ENCODE data around the gene MBNL1.

Gene MBNL1

DNA sequence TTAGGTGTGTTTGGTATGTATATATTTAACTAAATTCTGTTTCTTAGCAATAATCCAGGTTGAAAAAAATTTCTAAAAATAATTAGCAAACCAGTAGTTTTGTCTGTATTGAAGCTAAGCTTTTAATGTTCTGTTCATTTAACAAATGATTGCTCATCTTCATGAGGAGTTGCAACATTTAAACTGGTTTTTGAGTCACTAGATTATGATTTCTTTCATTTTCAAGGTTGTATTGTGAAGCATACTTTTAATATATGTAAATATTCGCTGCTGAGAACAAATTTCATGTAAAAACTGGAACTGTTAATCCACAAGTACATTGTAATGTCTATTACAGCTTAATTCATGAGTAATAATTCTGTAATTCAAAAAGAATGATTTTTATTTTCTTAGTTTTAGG lies 192.7 kb downstream of the MBNL1 start:
- Histone ChIP-seq H3K4me3 (ENCODE audit: low read depth, low read length) (no peak overlapping the region), H3K9me3 (ENCODE audit: severe bottlenecking) (no peaks in the 10 kb centered on the region), H3K27me3 (ENCODE audit: insufficient read depth, low read depth, severe bottlenecking) (no peaks in the 10 kb centered on the region), H3K36me3 (no peaks in the 10 kb centered on the region), H3K27ac (no peak overlapping the region)
- DNase-seq = no peak
- no peak for TF ChIP-seq CTCF (IDR thresholded peaks at IDR 0.05; ENCODE audit: low read depth, low read length)

DNA sequence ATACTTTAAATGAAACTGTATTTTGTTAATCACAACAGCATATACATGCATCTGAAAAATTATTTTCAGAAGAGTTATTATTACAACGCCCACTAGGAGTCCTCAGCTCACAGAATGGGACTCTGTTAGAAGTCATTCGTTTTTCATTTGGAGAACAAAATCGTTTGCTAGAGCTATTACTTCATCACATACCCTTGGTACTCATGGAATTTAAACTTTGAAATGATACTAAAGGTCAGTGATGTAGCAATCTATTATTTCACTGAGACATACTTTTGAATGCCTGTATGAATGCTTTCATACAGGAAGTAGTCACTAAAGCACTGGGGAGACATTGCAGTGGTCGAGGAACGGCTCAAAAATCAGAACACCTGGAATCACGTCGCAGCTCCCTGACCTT lies 198.1 kb downstream of the MBNL1 start:
- no peak overlapping the region for H3K4me3 ChIP-seq (ENCODE audit: low read depth, low read length)
- no peaks in the 10 kb centered on the region for H3K27me3 ChIP-seq (ENCODE audit: insufficient read depth, low read depth, severe bottlenecking)
- DNase-seq = no peak
- H3K9me3 ChIP-seq (ENCODE audit: severe bottlenecking) = no peaks in the 10 kb centered on the region
- H3K27ac ChIP-seq = no peak overlapping the region
- H3K36me3 ChIP-seq = no peaks in the 10 kb centered on the region
- peak; percentile 27; the same call in 1 of the 2 replicates for TF ChIP-seq CTCF (IDR thresholded peaks at IDR 0.05; ENCODE audit: low read depth, low read length)

- H3K9me3 ChIP-seq (ENCODE audit: severe bottlenecking) = no peaks in the 10 kb centered on the region
- no peak overlapping the region for H3K27ac ChIP-seq
- H3K4me3 ChIP-seq (ENCODE audit: low read depth, low read length) = no peak overlapping the region
- no peak for DNase-seq
- no peak for TF ChIP-seq CTCF (IDR thresholded peaks at IDR 0.05; ENCODE audit: low read depth, low read length)
- H3K36me3 ChIP-seq = no peaks in the 10 kb centered on the region
- no peaks in the 10 kb centered on the region for H3K27me3 ChIP-seq (ENCODE audit: insufficient read depth, low read depth, severe bottlenecking)
These were observed 200.7 kb downstream of the MBNL1 start for GRCh38 chr3:152469248-152470025.

GRCh38 chr3:152470095-152470494 lies 201.4 kb downstream of the MBNL1 start:
- Histone ChIP-seq H3K27me3 (ENCODE audit: insufficient read depth, low read depth, severe bottlenecking) (no peaks in the 10 kb centered on the region), H3K4me3 (ENCODE audit: low read depth, low read length) (no peak overlapping the region), H3K9me3 (ENCODE audit: severe bottlenecking) (no peaks in the 10 kb centered on the region), H3K36me3 (no peaks in the 10 kb centered on the region), H3K27ac (no peak overlapping the region)
- no peak for TF ChIP-seq CTCF (IDR thresholded peaks at IDR 0.05; ENCODE audit: low read depth, low read length)
- DNase-seq = no peak

- no peaks in the 10 kb centered on the region for H3K36me3 ChIP-seq
- H3K27me3 ChIP-seq (ENCODE audit: insufficient read depth, low read depth, severe bottlenecking) = no peaks in the 10 kb centered on the region
- H3K27ac ChIP-seq = no peak overlapping the region
- no peaks in the 10 kb centered on the region for H3K9me3 ChIP-seq (ENCODE audit: severe bottlenecking)
- no peak for TF ChIP-seq CTCF (IDR thresholded peaks at IDR 0.05; ENCODE audit: low read depth, low read length)
- no peak for DNase-seq
- no peak overlapping the region for H3K4me3 ChIP-seq (ENCODE audit: low read depth, low read length)
These were observed 202.2 kb downstream of the MBNL1 start for GRCh38 chr3:152470893-152471292.

Data from WERI-Rb-1 (cell line).